Esophagus muscularis mucosa (tissue), 4 donors: ENCODE measurements around the gene ETV6. TPM values are rescaled to one million over a fixed set of nuclear protein-coding genes. Genes with fewer than 3 reads are reported as not detected.
A peak's percentile ranks its signal among the peaks of the same experiment; 100 is the strongest.

Experiments
- DNase-seq: peaks from one replicate; pipeline ENCODE4 v3.0.0-alpha.2; 2017; ENCODE audit errors: extremely low spot score
- H3K27ac ChIP-seq, 4 donors: fragments of 200-600 bp; sonication (generic); replicated peaks in 1 of 4; 1 replicate in 3 of 4; 2 replicates in 1 of 4; pipeline ENCODE4 v1.5.1; 2016 to 2019; ENCODE audit warnings: mild to moderate bottlenecking in 1 of 4
- H3K27me3 ChIP-seq, 4 donors: fragments of 200-600 bp; sonication (generic); one replicate each; pipeline versions ENCODE4 v1.5.1 to v1.6.0; 2016 to 2019
- H3K36me3 ChIP-seq, 4 donors: fragments of 200-600 bp; sonication (generic); one replicate each; pipeline ENCODE4 v1.5.1; 2016 to 2019
- H3K4me1 ChIP-seq, 4 donors: fragments of 200-600 bp; sonication (generic); one replicate each; pipeline ENCODE4 v1.5.1; 2016 to 2019
- H3K4me3 ChIP-seq, 4 donors: fragments of 200-600 bp; sonication (generic); 1 replicate in 2 of 4; 2 replicates in 2 of 4; pipeline ENCODE4 v1.5.1; 2016 to 2019; ENCODE audit warnings: mild to moderate bottlenecking in 4 of 4, moderate library complexity in 1 of 4
- H3K9me3 ChIP-seq, 4 donors: fragments of 200-600 bp; sonication (generic); 1 replicate in 3 of 4; 2 replicates in 1 of 4; pipeline ENCODE4 v1.5.1; 2016 to 2019
- EP300 ChIP-seq: sonication (generic); formaldehyde crosslinking; IDR thresholded peaks from one replicate; pipeline ENCODE4 v1.6.1; 2017; ENCODE audit warnings: antibody characterized with exemption
- POLR2A ChIP-seq: fragments of 450-650 bp; IDR thresholded peaks from one replicate; pipeline ENCODE4 v1.6.1; 2017; ENCODE audit warnings: antibody characterized with exemption, moderate library complexity, mild to moderate bottlenecking, low read depth
- POLR2AphosphoS5 ChIP-seq, 2 donors: sonication (generic); formaldehyde crosslinking; IDR thresholded peaks; one replicate each; pipeline ENCODE4 v1.6.1; 2017; ENCODE audit warnings: antibody characterized with exemption in 2 of 2
- WGBS: methylation state at CpG from one replicate; pipeline ENCODE4 v1.1.5; 2018; 5-methylcytosine and 5-hydroxymethylcytosine counted together
- intact Hi-C: fragments of 100-400 bp; cut with DNase I; formaldehyde crosslinking; loops from one replicate; pipeline ENCODE4 v1.15.1; 2023
- total RNA-seq, 4 donors: library from RNA; depleted of rRNA; stranded (reverse); fragments of >200 nt; gene quantifications; one replicate each; pipeline versions ENCODE4 v1.1.0 to v1.2.1, GENCODE V29; 2016
- TF ChIP-seq, protein P1 (sequence below), 3 experiments: fragments of 200-600 bp in 2 of 3; fragments of 450-650 bp in 1 of 3; sonication (generic) in 2 of 3; IDR thresholded peaks; one replicate each; pipeline ENCODE4 v1.5.1; 2017 to 2019; ENCODE audit warnings: antibody characterized with exemption in 3 of 3, mild to moderate bottlenecking in 2 of 3, moderate library complexity in 1 of 3

Gene ETV6
- total RNA-seq, 4 donors from 2014 or later, result 22.4 to 29.6 (median 25.3) TPM

DNA sequence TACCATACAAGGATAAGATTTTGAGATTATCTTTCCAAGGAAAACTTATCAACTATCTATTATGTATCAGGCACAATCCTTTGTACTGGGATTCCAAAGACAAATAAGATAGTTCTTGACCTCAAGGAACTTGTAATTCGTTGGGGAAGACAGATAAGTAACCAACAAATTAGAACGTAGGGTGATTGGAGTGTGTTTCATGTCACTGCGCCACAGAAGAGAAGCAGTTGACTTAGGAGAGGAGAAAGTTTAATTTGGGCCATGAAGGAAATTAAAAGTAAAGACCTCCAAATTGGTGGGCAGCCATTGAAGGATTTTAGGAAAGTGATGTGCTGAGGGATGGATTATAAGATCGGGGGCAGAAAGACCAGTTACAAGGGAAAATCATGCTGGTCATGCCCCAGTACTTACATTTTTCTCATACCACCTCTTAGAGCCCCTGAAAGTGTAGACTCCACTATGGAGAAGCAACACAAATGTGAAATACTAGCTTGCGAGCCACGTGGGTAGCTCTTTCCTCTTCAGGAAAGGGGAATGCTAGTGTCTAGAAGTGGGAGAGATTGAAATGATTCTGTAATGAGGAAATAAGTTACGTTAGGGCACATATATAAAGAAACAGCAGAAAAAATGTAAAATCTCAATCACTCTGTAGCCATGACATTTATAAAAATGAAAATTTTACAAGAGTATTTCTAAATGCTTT lies 148.7 kb downstream of the ETV6 start:
- 63% methylated on average over 7 of the region's 7 CpGs for WGBS
- intact Hi-C loops, result loop anchor here (10.0 kb wide), 1 partner anchor 143 kb away; no protein-coding TSS in a partner anchor
- Histone ChIP-seq H3K4me3 (no peak overlapping the region), H3K4me1 (peaks cover 51 to 79% (median 72%) of the 10 kb centered on the region in 4 donors), H3K36me3 (no peaks in the 10 kb centered on the region), H3K27me3 (no peaks in the 10 kb centered on the region), H3K27ac (peak overlapping the region; percentile 88 to 94 (median 92)), H3K9me3 (no peaks in the 10 kb centered on the region)
- no peak for DNase-seq
- TF ChIP-seq EP300 (no peak), POLR2AphosphoS5 (IDR thresholded peaks at IDR 0.05) (no peak), POLR2A (no peak)
- TF ChIP-seq, protein P1, sequence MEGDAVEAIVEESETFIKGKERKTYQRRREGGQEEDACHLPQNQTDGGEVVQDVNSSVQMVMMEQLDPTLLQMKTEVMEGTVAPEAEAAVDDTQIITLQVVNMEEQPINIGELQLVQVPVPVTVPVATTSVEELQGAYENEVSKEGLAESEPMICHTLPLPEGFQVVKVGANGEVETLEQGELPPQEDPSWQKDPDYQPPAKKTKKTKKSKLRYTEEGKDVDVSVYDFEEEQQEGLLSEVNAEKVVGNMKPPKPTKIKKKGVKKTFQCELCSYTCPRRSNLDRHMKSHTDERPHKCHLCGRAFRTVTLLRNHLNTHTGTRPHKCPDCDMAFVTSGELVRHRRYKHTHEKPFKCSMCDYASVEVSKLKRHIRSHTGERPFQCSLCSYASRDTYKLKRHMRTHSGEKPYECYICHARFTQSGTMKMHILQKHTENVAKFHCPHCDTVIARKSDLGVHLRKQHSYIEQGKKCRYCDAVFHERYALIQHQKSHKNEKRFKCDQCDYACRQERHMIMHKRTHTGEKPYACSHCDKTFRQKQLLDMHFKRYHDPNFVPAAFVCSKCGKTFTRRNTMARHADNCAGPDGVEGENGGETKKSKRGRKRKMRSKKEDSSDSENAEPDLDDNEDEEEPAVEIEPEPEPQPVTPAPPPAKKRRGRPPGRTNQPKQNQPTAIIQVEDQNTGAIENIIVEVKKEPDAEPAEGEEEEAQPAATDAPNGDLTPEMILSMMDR (IDR thresholded peaks at IDR 0.05), result no peak

DNA sequence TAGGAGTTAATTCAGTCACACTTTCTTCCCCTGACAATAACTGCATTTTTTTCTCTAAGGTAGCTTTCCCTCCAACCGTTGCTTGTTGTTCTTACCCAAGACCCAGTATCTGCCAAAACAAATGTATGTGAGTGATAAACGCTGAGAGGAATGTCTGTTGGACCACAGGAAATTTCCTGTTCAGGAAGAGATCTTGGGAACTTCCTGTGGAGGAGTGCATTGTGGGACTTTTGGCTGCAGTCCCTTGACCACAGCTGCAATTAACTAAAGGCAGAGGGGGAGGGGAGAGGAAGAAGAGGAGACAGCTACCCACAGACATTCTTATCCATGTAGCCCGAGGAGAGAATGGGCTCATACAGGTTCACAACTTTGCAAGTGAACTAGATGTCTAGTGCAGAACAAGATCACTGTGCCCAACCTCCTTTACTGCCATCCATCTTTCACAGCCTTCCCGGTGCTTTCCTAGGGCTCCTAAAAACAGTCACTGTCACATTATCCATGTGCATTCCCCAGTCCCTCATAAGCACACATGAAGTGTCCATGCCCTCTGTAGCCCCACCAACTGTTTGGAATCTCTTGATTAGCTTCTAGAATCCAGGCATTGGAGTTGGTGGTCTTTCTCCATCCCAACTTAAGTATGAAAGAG lies 149.5 kb downstream of the ETV6 start:
- peaks cover 47 to 70% (median 66%) of the 10 kb centered on the region in 4 donors for H3K4me1 ChIP-seq
- peak overlapping the region; percentile 88 to 94 (median 92) for H3K27ac ChIP-seq
- H3K36me3 ChIP-seq, result no peaks in the 10 kb centered on the region
- WGBS, result 40% methylated on average over 4 of the region's 4 CpGs
- intact Hi-C loops, result loop anchor here (10.0 kb wide), 1 partner anchor 144 kb away; no protein-coding TSS in a partner anchor
- no peaks in the 10 kb centered on the region for H3K27me3 ChIP-seq
- H3K9me3 ChIP-seq, result no peaks in the 10 kb centered on the region
- H3K4me3 ChIP-seq, result no peak overlapping the region
- no peak for DNase-seq
- TF ChIP-seq POLR2A, result no peak
- no peak for TF ChIP-seq EP300
- TF ChIP-seq, protein P1 (IDR thresholded peaks at IDR 0.05), result no peak
- no peak for TF ChIP-seq POLR2AphosphoS5 (IDR thresholded peaks at IDR 0.05)

DNA sequence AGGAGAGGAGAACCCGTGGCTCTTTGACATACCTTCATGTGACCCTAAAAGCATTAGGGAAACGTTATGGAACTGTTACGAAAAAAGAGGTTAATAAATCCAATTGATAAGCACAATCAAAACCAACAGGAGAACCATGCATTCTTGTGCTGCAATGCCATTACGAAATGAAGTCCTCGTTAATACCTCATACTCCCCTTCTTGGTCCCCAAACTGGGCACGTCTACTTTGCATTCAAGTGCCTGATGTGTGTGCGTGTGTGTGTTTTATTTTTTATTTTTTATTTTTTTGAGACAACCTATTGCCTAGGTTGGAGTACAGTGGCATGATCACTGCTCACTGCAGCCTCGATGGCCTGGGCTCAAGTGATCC lies 150.0 kb downstream of the ETV6 start:
- TF ChIP-seq POLR2A (no peak), POLR2AphosphoS5 (IDR thresholded peaks at IDR 0.05) (no peak), EP300 (no peak)
- TF ChIP-seq, protein P1 (IDR thresholded peaks at IDR 0.05), result no peak
- no peaks in the 10 kb centered on the region for H3K27me3 ChIP-seq
- no peaks in the 10 kb centered on the region for H3K9me3 ChIP-seq
- no peak for DNase-seq
- H3K27ac ChIP-seq, result peak overlapping the region; percentile 88 to 94 (median 92)
- H3K4me1 ChIP-seq, result peaks cover 45 to 65% (median 62%) of the 10 kb centered on the region in 4 donors
- intact Hi-C loops, result loop anchor here (10.0 kb wide), 1 partner anchor 145 kb away; no protein-coding TSS in a partner anchor
- H3K36me3 ChIP-seq, result no peaks in the 10 kb centered on the region
- WGBS, result 85% methylated on average over 8 of the region's 8 CpGs
- no peak overlapping the region for H3K4me3 ChIP-seq

DNA sequence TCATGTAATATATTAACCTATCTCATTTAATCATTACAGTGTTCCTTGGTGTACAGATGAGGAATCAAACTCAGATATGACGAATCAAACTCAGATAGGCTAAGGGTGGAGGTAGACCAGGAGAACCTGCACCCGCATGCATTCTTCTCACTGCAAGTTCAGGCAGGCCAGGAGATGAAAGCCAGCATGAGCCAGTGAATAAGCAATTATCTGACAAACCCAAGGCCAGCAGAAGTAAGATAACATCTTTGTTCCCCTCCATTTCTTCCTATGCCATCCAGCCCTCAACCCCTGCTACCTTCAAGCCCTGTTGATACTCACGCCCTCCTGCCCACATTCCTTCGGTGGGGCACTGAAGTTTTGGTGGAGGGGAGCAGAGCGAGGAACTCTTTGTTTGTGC lies 152.2 kb downstream of the ETV6 start:
- Histone ChIP-seq H3K4me1 (peaks cover 26 to 54% (median 44%) of the 10 kb centered on the region in 4 donors), H3K27ac (peak overlapping the region; percentile 65 to 94 (median 80)), H3K4me3 (no peak overlapping the region), H3K27me3 (no peaks in the 10 kb centered on the region), H3K36me3 (no peaks in the 10 kb centered on the region), H3K9me3 (no peaks in the 10 kb centered on the region)
- TF ChIP-seq, protein P1 (IDR thresholded peaks at IDR 0.05), result no peak
- TF ChIP-seq POLR2A, result no peak
- TF ChIP-seq POLR2AphosphoS5 (IDR thresholded peaks at IDR 0.05), result no peak
- no peak for TF ChIP-seq EP300
- WGBS, result 87% methylated on average over 5 of the region's 5 CpGs
- intact Hi-C loops, result no loop called here
- no peak for DNase-seq
